HepG2 (cell line): Measurements from ENCODE around the gene TOP2A. TPM values are rescaled to one million over a fixed set of nuclear protein-coding genes. Genes with fewer than 3 reads are reported as not detected.

Source experiments
- AGO1 ChIP-seq: fragments of 200-400 bp; formaldehyde crosslinking; IDR thresholded peaks from 2 replicates; pipeline ENCODE4 v1.6.1; 2017; ENCODE audit warnings: mild to moderate bottlenecking, low read depth, low read length, moderate library complexity; ENCODE audit not compliant: poor library complexity, severe bottlenecking
- CEBPG ChIP-seq: IDR thresholded peaks from 2 replicates; pipeline ENCODE4 v1.6.1; 2016
- ETV5 ChIP-seq: IDR thresholded peaks from 2 replicates; pipeline ENCODE4 v1.6.1; 2018; ENCODE audit warnings: missing biosample characterization, missing genetic modification reagents, inconsistent platforms, borderline replicate concordance
- HOXA9 ChIP-seq: sonication (generic); formaldehyde crosslinking; IDR thresholded peaks from 2 replicates; pipeline ENCODE4 v1.8.1; 2022; ENCODE audit warnings: missing genetic modification reagents, mild to moderate bottlenecking, moderate library complexity, borderline replicate concordance
- ISL2 ChIP-seq: sonication (generic); formaldehyde crosslinking; IDR thresholded peaks from 2 replicates; pipeline ENCODE4 v1.5.0; 2020; ENCODE audit warnings: missing genetic modification reagents
- MAF1 ChIP-seq: sonication (generic); formaldehyde crosslinking; IDR thresholded peaks from 2 replicates; pipeline ENCODE4 v1.5.0; 2020; ENCODE audit warnings: missing genetic modification reagents, borderline replicate concordance
- MAFG ChIP-seq: sonication (generic); formaldehyde crosslinking; IDR thresholded peaks from 2 replicates; pipeline ENCODE4 v1.5.1; 2020; ENCODE audit warnings: mild to moderate bottlenecking, missing genetic modification reagents
- MXD4 ChIP-seq: IDR thresholded peaks from 2 replicates; pipeline ENCODE4 v1.6.1; 2016; ENCODE audit warnings: mild to moderate bottlenecking, missing biosample characterization, missing genetic modification reagents
- NFKB2 ChIP-seq: sonication (generic); formaldehyde crosslinking; IDR thresholded peaks from 2 replicates; pipeline ENCODE4 v1.4.0; 2020; ENCODE audit warnings: missing genetic modification reagents, borderline replicate concordance
- POLR2G ChIP-seq: fragments of 200-400 bp; formaldehyde crosslinking; IDR thresholded peaks from 2 replicates; pipeline ENCODE4 v1.6.1; 2018; ENCODE audit warnings: mild to moderate bottlenecking, low read depth, low read length, moderate library complexity
- RFXAP ChIP-seq: sonication (generic); formaldehyde crosslinking; IDR thresholded peaks from 2 replicates; pipeline ENCODE4 v1.4.0; 2020; ENCODE audit warnings: missing genetic modification reagents, borderline replicate concordance
- SOX6 ChIP-seq, 2 experiments: fragments of 450-650 bp in 1 of 2; sonication (generic) in 1 of 2; formaldehyde crosslinking in 1 of 2; IDR thresholded peaks; 2 replicates each; pipeline versions ENCODE4 v1.4.0 to v1.6.1; 2017 to 2020; ENCODE audit warnings: antibody characterized with exemption in 1 of 2, mild to moderate bottlenecking in 1 of 2, missing genetic modification reagents in 1 of 2
- TEAD3 ChIP-seq: optimal IDR thresholded peaks from 2 replicates; pipeline ENCODE3; 2016; ENCODE audit warnings: borderline replicate concordance
- THAP11 ChIP-seq: IDR thresholded peaks from 2 replicates; pipeline ENCODE4 v1.6.1; 2016; ENCODE audit warnings: missing biosample characterization, missing genetic modification reagents
- ZNF274 ChIP-seq: sonication (generic); formaldehyde crosslinking; IDR thresholded peaks from 2 replicates; pipeline ENCODE4 v1.5.1; 2020; ENCODE audit warnings: mild to moderate bottlenecking, missing genetic modification reagents
- ZNF367 ChIP-seq: sonication (generic); formaldehyde crosslinking; IDR thresholded peaks from 2 replicates; pipeline ENCODE4 v1.4.0; 2020; ENCODE audit warnings: missing genetic modification reagents, borderline replicate concordance
- ZSCAN21 ChIP-seq: sonication (generic); formaldehyde crosslinking; IDR thresholded peaks from 2 replicates; pipeline ENCODE4 v1.8.0; 2022; ENCODE audit warnings: mild to moderate bottlenecking, missing genetic modification reagents, moderate library complexity, borderline replicate concordance
- polyA plus RNA-seq, 8 experiments: library from polyadenylated mRNA; depleted of rRNA in 3 of 8; stranded (reverse) in 7 of 8; unstranded in 1 of 8; fragments of >200 nt; fragmentation: Illumina TruSeq in 4 of 8; extraction: Trizol in 4 of 8; gene quantifications; 2 replicates each; pipeline versions ENCODE4 v1.2.1 to v1.2.3, GENCODE V29; 2011 to 2016; ENCODE audit warnings: low read depth in 4 of 8, missing spikeins in 1 of 8, mixed read lengths in 1 of 8; ENCODE audit not compliant: insufficient read depth in 1 of 8
- total RNA-seq, 5 experiments: library from RNA; depleted of rRNA; stranded (reverse); fragments of >200 nt; fragmentation: Illumina TruSeq; extraction: Trizol; gene quantifications; 2 replicates each; pipeline ENCODE4 v1.2.3, GENCODE V29; 2016; ENCODE audit warnings: low read depth in 1 of 5
- TF ChIP-seq, protein P1 (sequence below): sonication (generic); formaldehyde crosslinking; IDR thresholded peaks from 2 replicates; pipeline ENCODE4 v1.4.0; 2020; ENCODE audit warnings: missing genetic modification reagents, mild to moderate bottlenecking, borderline replicate concordance
- TF ChIP-seq, protein P2 (sequence below): IDR thresholded peaks from 2 replicates; pipeline ENCODE4 v1.6.1; 2016
- TF ChIP-seq, protein P3 (sequence below): sonication (generic); formaldehyde crosslinking; IDR thresholded peaks from 2 replicates; pipeline ENCODE4 v1.4.0; 2020; ENCODE audit warnings: missing genetic modification reagents, borderline replicate concordance
- TF ChIP-seq, protein P4 (sequence below): IDR thresholded peaks from 2 replicates; pipeline ENCODE4 v1.6.1; 2016; ENCODE audit warnings: missing compliant biosample characterization, missing genetic modification reagents, borderline replicate concordance
- TF ChIP-seq, protein P5 (sequence below): sonication (generic); formaldehyde crosslinking; IDR thresholded peaks from 2 replicates; pipeline ENCODE4 v1.4.0; 2020; ENCODE audit warnings: missing genetic modification reagents

Gene TOP2A
- total and polyA plus RNA-seq, 2 of the 13 experiments (the other 11 are each of a cell fraction or from before 2014, with no cell fraction given): 108 to 327 TPM

DNA sequence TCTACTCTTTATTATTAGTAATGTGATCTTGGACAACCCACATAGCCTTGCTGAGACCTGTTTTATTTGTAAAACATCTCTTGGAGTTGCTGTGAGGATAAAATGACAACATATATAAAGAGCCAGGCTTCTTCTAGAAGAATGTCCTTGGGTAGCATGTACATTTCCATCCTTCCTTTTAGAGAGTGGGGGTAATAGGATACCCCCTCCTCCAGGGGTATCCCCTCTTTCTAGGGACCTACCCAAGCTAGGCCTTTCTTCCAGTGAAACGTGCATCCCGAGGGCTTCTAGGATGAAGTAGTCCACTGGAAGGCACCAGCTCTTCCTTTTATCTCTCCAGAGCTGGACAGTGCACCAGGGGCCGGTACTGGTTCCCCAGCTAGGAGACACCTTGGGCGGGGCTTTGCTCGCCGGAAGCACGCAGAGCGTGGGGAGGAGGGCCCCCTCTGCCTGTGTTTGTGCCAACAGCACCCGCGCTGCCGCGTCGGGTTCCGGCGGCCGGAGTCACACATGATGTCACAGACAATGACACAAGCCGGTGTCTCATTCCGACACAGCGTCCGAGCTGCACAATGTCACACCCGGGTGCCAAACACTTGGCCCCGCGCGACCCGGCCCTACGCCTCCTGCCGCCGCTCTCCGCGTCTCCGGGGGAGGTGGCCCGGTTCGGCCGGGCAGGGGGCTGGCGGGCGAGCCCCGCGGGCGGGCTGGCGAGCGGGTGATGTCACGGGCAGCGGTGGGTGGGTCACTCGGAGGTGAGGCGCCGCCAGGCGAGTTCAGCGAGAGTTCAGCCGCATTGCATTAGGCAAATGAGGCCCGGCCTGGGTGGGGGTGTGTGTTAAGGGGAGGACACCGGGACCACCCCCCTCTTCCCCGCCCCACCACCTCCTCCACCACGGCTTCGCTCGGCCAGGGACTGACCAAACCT, 76.6 kb downstream of the TOP2A start (continued):
- TF ChIP-seq TEAD3 (CRISPR knock-in tag): peak; percentile 56
- no peak for TF ChIP-seq MAFG
- TF ChIP-seq HOXA9 (CRISPR knock-in tag): 0 out of 2 replicates have a peak, but pooled peaks have one; percentile 9
- TF ChIP-seq ZNF367 (CRISPR knock-in tag): no peak
- TF ChIP-seq, protein P1, sequence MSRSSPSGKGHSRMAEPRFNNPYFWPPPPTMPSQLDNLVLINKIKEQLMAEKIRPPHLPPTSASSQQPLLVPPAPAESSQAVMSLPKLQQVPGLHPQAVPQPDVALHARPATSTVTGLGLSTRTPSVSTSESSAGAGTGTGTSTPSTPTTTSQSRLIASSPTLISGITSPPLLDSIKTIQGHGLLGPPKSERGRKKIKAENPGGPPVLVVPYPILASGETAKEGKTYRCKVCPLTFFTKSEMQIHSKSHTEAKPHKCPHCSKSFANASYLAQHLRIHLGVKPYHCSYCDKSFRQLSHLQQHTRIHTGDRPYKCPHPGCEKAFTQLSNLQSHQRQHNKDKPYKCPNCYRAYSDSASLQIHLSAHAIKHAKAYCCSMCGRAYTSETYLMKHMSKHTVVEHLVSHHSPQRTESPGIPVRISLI (CRISPR knock-in tag): 0 out of 2 replicates have a peak, but pooled peaks have one; percentile 20
- peak; percentile 77 for TF ChIP-seq THAP11
- peak; percentile 91 for TF ChIP-seq ZSCAN21
- TF ChIP-seq ISL2 (CRISPR knock-in tag): 0 out of 2 replicates have a peak, but pooled peaks have one; percentile 43
- TF ChIP-seq ZNF274 (CRISPR knock-in tag): peak; percentile 70; the same call in 1 of the 2 replicates
- TF ChIP-seq, protein P2, sequence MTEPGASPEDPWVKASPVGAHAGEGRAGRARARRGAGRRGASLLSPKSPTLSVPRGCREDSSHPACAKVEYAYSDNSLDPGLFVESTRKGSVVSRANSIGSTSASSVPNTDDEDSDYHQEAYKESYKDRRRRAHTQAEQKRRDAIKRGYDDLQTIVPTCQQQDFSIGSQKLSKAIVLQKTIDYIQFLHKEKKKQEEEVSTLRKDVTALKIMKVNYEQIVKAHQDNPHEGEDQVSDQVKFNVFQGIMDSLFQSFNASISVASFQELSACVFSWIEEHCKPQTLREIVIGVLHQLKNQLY (CRISPR knock-in tag): peak; percentile 12; the same call in 1 of the 2 replicates
- TF ChIP-seq ETV5 (CRISPR knock-in tag): peak; percentile 97
- TF ChIP-seq MAF1 (CRISPR knock-in tag): 0 out of 2 replicates have a peak, but pooled peaks have one; percentile 67
- TF ChIP-seq CEBPG (CRISPR knock-in tag): 0 out of 2 replicates have a peak, but pooled peaks have one; percentile 2
- TF ChIP-seq, protein P3, sequence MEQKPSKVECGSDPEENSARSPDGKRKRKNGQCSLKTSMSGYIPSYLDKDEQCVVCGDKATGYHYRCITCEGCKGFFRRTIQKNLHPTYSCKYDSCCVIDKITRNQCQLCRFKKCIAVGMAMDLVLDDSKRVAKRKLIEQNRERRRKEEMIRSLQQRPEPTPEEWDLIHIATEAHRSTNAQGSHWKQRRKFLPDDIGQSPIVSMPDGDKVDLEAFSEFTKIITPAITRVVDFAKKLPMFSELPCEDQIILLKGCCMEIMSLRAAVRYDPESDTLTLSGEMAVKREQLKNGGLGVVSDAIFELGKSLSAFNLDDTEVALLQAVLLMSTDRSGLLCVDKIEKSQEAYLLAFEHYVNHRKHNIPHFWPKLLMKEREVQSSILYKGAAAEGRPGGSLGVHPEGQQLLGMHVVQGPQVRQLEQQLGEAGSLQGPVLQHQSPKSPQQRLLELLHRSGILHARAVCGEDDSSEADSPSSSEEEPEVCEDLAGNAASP (CRISPR knock-in tag): no peak
- peak; percentile 72; the same call in 1 of the 2 replicates for TF ChIP-seq NFKB2 (CRISPR knock-in tag)
- TF ChIP-seq, protein P4, sequence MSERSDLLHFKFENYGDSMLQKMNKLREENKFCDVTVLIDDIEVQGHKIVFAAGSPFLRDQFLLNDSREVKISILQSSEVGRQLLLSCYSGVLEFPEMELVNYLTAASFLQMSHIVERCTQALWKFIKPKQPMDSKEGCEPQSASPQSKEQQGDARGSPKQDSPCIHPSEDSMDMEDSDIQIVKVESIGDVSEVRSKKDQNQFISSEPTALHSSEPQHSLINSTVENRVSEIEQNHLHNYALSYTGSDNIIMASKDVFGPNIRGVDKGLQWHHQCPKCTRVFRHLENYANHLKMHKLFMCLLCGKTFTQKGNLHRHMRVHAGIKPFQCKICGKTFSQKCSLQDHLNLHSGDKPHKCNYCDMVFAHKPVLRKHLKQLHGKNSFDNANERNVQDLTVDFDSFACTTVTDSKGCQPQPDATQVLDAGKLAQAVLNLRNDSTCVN (CRISPR knock-in tag): peak; percentile 71; the same call in 1 of the 2 replicates
- peak; percentile 56; the same call in 1 of the 2 replicates for TF ChIP-seq MXD4 (CRISPR knock-in tag)
- no peak for TF ChIP-seq AGO1
- TF ChIP-seq RFXAP (CRISPR knock-in tag): peak; percentile 74; the same call in 1 of the 2 replicates
- no peak for TF ChIP-seq SOX6 (IDR thresholded peaks at IDR 0.05)
- TF ChIP-seq SOX6 (CRISPR knock-in tag; IDR thresholded peaks at IDR 0.05): peak; percentile 67
- peak; percentile 34 for TF ChIP-seq POLR2G
- TF ChIP-seq, protein P5, sequence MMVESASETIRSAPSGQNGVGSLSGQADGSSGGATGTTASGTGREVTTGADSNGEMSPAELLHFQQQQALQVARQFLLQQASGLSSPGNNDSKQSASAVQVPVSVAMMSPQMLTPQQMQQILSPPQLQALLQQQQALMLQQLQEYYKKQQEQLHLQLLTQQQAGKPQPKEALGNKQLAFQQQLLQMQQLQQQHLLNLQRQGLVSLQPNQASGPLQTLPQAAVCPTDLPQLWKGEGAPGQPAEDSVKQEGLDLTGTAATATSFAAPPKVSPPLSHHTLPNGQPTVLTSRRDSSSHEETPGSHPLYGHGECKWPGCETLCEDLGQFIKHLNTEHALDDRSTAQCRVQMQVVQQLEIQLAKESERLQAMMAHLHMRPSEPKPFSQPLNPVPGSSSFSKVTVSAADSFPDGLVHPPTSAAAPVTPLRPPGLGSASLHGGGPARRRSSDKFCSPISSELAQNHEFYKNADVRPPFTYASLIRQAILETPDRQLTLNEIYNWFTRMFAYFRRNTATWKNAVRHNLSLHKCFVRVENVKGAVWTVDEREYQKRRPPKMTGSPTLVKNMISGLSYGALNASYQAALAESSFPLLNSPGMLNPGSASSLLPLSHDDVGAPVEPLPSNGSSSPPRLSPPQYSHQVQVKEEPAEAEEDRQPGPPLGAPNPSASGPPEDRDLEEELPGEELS (CRISPR knock-in tag): peak; percentile 72
